ENCODE measurements around the gene KLHL29. TPM values are rescaled to one million over a fixed set of nuclear protein-coding genes. Genes with fewer than 3 reads are reported as not detected.

The KLHL29 gene
- total RNA-seq, 1 experiment from 2014 or later, result 2.6 TPM

- BruUV-seq (replicated peaks), result no TSS peak
- ATAC-seq, result no peak
- Histone ChIP-seq H3K4me2 (ENCODE audit: low read length) (no peak overlapping the region), H3K27me3 (ENCODE audit: low read length) (no peaks in the 10 kb centered on the region), H3K9me2 (replicated peaks; ENCODE audit: low read length) (no peaks in the 10 kb centered on the region), H3K9ac (ENCODE audit: low read length) (no peak overlapping the region), H3F3A (ENCODE audit: low read length, unreplicated experiment) (no peaks in the 10 kb centered on the region), H3K9me3 (ENCODE audit: low read length) (no peaks in the 10 kb centered on the region), H2AFZ (ENCODE audit: low read length) (no peak overlapping the region), H3K27ac (ENCODE audit: low read length) (no peak overlapping the region), H4K20me1 (ENCODE audit: low read length) (no peaks in the 10 kb centered on the region), H3K36me3 (ENCODE audit: low read depth, low read length) (no peaks in the 10 kb centered on the region), H3K4me1 (ENCODE audit: insufficient read depth, low read length) (peaks cover 17% of the 10 kb centered on the region), H3K79me2 (ENCODE audit: low read length) (no peaks in the 10 kb centered on the region), H3K4me3 (ENCODE audit: low read length) (no peak overlapping the region)
- intact Hi-C loops (cut with micrococcal nuclease), result no loop called here
- no peak for DNase-seq
- TF ChIP-seq EZH2phosphoT487 (IDR thresholded peaks at IDR 0.05; ENCODE audit: borderline replicate concordance, low read length), result no peak
- no peak for TF ChIP-seq CTCF (conservative IDR thresholded peaks at IDR 0.05; ENCODE audit: low read depth, low read length)
- TF ChIP-seq EZH2 (IDR thresholded peaks at IDR 0.05; ENCODE audit: low read length, unreplicated experiment), result no peak
- CTCF ChIA-PET, result no interaction called here
- POLR2A ChIA-PET (ENCODE audit: unreplicated experiment), result no interaction called here
Observed at GRCh38 chr2:23695890-23696751, 311.1 kb downstream of the KLHL29 start.

GRCh38 chr2:23696752-23697045 lies 311.7 kb downstream of the KLHL29 start:
- Histone ChIP-seq H3K9ac (ENCODE audit: low read length) (no peak overlapping the region), H3K9me2 (replicated peaks; ENCODE audit: low read length) (no peaks in the 10 kb centered on the region), H3F3A (ENCODE audit: low read length, unreplicated experiment) (no peaks in the 10 kb centered on the region), H3K4me3 (ENCODE audit: low read length) (no peak overlapping the region), H3K27me3 (ENCODE audit: low read length) (no peaks in the 10 kb centered on the region), H3K79me2 (ENCODE audit: low read length) (no peaks in the 10 kb centered on the region), H3K4me2 (ENCODE audit: low read length) (no peak overlapping the region), H2AFZ (ENCODE audit: low read length) (no peak overlapping the region), H3K4me1 (ENCODE audit: insufficient read depth, low read length) (peaks cover 17% of the 10 kb centered on the region), H3K36me3 (ENCODE audit: low read depth, low read length) (no peaks in the 10 kb centered on the region), H3K27ac (ENCODE audit: low read length) (no peak overlapping the region), H4K20me1 (ENCODE audit: low read length) (no peaks in the 10 kb centered on the region), H3K9me3 (ENCODE audit: low read length) (no peaks in the 10 kb centered on the region)
- no peak for ATAC-seq
- BruUV-seq (replicated peaks), result no TSS peak
- ChIA-PET POLR2A (ENCODE audit: unreplicated experiment) (no interaction called here), CTCF (no interaction called here)
- intact Hi-C loops (cut with micrococcal nuclease), result no loop called here
- no peak for DNase-seq
- TF ChIP-seq CTCF (conservative IDR thresholded peaks at IDR 0.05; ENCODE audit: low read depth, low read length), result no peak
- TF ChIP-seq EZH2 (IDR thresholded peaks at IDR 0.05; ENCODE audit: low read length, unreplicated experiment), result no peak
- no peak for TF ChIP-seq EZH2phosphoT487 (IDR thresholded peaks at IDR 0.05; ENCODE audit: borderline replicate concordance, low read length)
